Stimulated activated CD4-positive, alpha-beta T cell treated with anti-CD3 and anti-CD28 coated beads, Interleukin-2, amount 100 ng/mL, for 48 hours (primary cell): ENCODE results near the gene KLF12.

Experiments used
- DNase-seq, 2 donors: peaks; one replicate each; pipeline ENCODE4 v3.0.0-alpha.2; 2020

KLF12 gene

GRCh38 chr13:74134777-74135325, 647 bp upstream of the KLF12 start:
- peak; percentile 61 for DNase-seq

GRCh38 chr13:74133657-74134201, 475 bp downstream of the KLF12 start:
- peak; percentile 65 to 70 for DNase-seq

- DNase-seq, result peak; percentile 19 to 37
Measured at GRCh38 chr13:74132776-74133656, 1.2 kb downstream of the KLF12 start.

GRCh38 chr13:74132152-74132775, 1.9 kb downstream of the KLF12 start:
- no peak for DNase-seq

- DNase-seq, result no peak
Measured at GRCh38 chr13:74131227-74131626, 3.0 kb downstream of the KLF12 start.

GRCh38 chr13:74129500-74130191, 4.6 kb downstream of the KLF12 start:
- no peak for DNase-seq

GRCh38 chr13:74128156-74128767, 5.9 kb downstream of the KLF12 start:
- DNase-seq, result peak in 1 of 2 donors; percentile 25

- DNase-seq, result no peak
Measured at GRCh38 chr13:74118328-74118727, 15.9 kb downstream of the KLF12 start.

- DNase-seq, result no peak
Measured at GRCh38 chr13:74117207-74117705, 16.9 kb downstream of the KLF12 start.

GRCh38 chr13:74115133-74115532, 19.1 kb downstream of the KLF12 start:
- DNase-seq, result no peak

- DNase-seq, result no peak
Measured at GRCh38 chr13:74114641-74115040, 19.6 kb downstream of the KLF12 start.

- no peak for DNase-seq
Measured at GRCh38 chr13:74114202-74114601, 20.0 kb downstream of the KLF12 start.

GRCh38 chr13:74111901-74112824, 22.0 kb downstream of the KLF12 start:
- no peak for DNase-seq

GRCh38 chr13:74111399-74111798, 22.8 kb downstream of the KLF12 start:
- no peak for DNase-seq

- no peak for DNase-seq
Measured at GRCh38 chr13:74110053-74110452, 24.2 kb downstream of the KLF12 start.

GRCh38 chr13:74107598-74107997, 26.6 kb downstream of the KLF12 start:
- no peak for DNase-seq

GRCh38 chr13:74105871-74106270, 28.3 kb downstream of the KLF12 start:
- no peak for DNase-seq

GRCh38 chr13:74104661-74105275, 29.4 kb downstream of the KLF12 start:
- no peak for DNase-seq

- no peak for DNase-seq
Measured at GRCh38 chr13:74103970-74104555, 30.1 kb downstream of the KLF12 start.

- no peak for DNase-seq
Measured at GRCh38 chr13:74103196-74103595, 31.0 kb downstream of the KLF12 start.
